ENCODE data around the gene PLPP2. TPM values are rescaled to one million over a fixed set of nuclear protein-coding genes. Genes with fewer than 3 reads are reported as not detected.

Gene PLPP2
- total and polyA plus RNA-seq, 9 of the 15 experiments (the other 6 are each of a cell fraction or from before 2014, with no cell fraction given): 0.51 to 4.4 (median 2.2) TPM; not detected in 1

DNA sequence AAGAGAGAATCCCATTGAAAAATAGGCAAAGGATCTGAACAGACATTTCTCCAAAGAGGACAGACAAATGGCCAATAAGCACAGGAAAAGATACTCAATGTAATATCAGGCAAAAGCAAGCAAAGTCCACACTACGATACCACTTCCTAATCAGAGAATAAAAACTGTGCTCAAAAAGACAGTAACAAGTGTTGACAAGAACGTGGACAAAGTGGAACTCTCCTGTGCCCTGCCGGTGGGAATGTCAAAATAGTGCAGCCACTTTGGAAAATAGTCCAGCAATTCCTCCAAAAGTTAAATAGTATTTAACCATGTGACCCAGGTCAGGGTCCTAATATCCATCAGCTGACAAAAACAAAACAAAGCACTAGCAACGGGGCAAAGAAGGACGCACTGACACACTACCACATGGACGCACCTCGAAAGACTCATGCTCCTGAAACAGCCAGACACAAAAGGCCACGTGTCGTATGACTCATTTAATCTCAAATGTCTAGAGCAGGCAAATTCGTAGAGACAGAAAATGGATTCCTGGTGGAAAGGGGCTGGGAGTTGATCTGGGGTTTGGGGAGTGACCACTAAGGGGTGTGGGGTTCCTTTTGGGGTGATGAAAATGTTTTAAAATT is 48.2 kb upstream of the PLPP2 start (continued):
- TF ChIP-seq ZNF407 (IDR thresholded peaks at IDR 0.05; ENCODE audit: low read depth) (peak; percentile 55; the same call in 1 of the 2 replicates), LCOR (CRISPR knock-in tag; IDR thresholded peaks at IDR 0.05) (no peak), PURB (CRISPR knock-in tag; IDR thresholded peaks at IDR 0.05; ENCODE audit: low read depth) (no peak), ARID2 (IDR thresholded peaks at IDR 0.05) (no peak), ZNF551 (CRISPR knock-in tag; IDR thresholded peaks at IDR 0.05) (no peak), HDAC1 (IDR thresholded peaks at IDR 0.05) (peak in 1 of 2 experiments; percentile 24; a peak in 1 of 4 replicates), TEAD2 (tag; IDR thresholded peaks at IDR 0.05) (no peak), L3MBTL2 (IDR thresholded peaks at IDR 0.05) (peak; percentile 80), MAX (CRISPR knock-in tag; IDR thresholded peaks at IDR 0.05) (peak; percentile 83), SRSF7 (optimal IDR thresholded peaks at IDR 0.05; ENCODE audit: low read depth, low read length) (no peak), ZNF197 (CRISPR knock-in tag; IDR thresholded peaks at IDR 0.05; ENCODE audit: low read depth) (no peak), ETV5 (CRISPR knock-in tag; IDR thresholded peaks at IDR 0.05; ENCODE audit: low read depth) (no peak), SREBF2 (CRISPR knock-in tag; IDR thresholded peaks at IDR 0.05) (no peak), CBX5 (IDR thresholded peaks at IDR 0.05; ENCODE audit: borderline replicate concordance, low read depth) (no peak), TRIM28 (IDR thresholded peaks at IDR 0.05) (no peak), USF1 (CRISPR knock-in tag; IDR thresholded peaks at IDR 0.05) (peak; percentile 49; the same call in 1 of the 2 replicates)
- TF ChIP-seq, protein P1, sequence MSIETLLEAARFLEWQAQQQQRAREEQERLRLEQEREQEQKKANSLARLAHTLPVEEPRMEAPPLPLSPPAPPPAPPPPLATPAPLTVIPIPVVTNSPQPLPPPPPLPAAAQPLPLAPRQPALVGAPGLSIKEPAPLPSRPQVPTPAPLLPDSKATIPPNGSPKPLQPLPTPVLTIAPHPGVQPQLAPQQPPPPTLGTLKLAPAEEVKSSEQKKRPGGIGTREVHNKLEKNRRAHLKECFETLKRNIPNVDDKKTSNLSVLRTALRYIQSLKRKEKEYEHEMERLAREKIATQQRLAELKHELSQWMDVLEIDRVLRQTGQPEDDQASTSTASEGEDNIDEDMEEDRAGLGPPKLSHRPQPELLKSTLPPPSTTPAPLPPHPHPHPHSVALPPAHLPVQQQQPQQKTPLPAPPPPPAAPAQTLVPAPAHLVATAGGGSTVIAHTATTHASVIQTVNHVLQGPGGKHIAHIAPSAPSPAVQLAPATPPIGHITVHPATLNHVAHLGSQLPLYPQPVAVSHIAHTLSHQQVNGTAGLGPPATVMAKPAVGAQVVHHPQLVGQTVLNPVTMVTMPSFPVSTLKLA (conservative IDR thresholded peaks at IDR 0.05): peak; percentile 64 to 83

Measured in K562 (cell line).